Adrenal gland (tissue), 5 donors: ENCODE results near the gene HHATL.

Source experiments
- CTCF ChIP-seq, 6 experiments: fragments of 450-650 bp in 4 of 6; fragments of 200-600 bp in 2 of 6; sonication (generic) in 1 of 6; IDR thresholded peaks; 1 replicate in 5 of 6; 2 replicates in 1 of 6; pipeline versions ENCODE4 v1.5.1 to v1.8.0; 2016 to 2021; ENCODE audit warnings: antibody characterized with exemption in 6 of 6, mild to moderate bottlenecking in 2 of 6, moderate library complexity in 1 of 6
- POLR2A ChIP-seq, 2 donors: fragments of 450-650 bp; IDR thresholded peaks; one replicate each; pipeline ENCODE4 v1.6.1; 2017; ENCODE audit warnings: antibody characterized with exemption in 2 of 2, mild to moderate bottlenecking in 2 of 2, moderate library complexity in 1 of 2
- donor health status: DM: no; HTN: no; CAD: no.

- TF ChIP-seq POLR2A (IDR thresholded peaks at IDR 0.05) (no peak), CTCF (IDR thresholded peaks at IDR 0.05) (no peak)
These were observed 37.0 kb upstream of the HHATL start for GRCh38 chr3:42739401-42740158.
